ENCODE data around the gene CDK7.

DNA sequence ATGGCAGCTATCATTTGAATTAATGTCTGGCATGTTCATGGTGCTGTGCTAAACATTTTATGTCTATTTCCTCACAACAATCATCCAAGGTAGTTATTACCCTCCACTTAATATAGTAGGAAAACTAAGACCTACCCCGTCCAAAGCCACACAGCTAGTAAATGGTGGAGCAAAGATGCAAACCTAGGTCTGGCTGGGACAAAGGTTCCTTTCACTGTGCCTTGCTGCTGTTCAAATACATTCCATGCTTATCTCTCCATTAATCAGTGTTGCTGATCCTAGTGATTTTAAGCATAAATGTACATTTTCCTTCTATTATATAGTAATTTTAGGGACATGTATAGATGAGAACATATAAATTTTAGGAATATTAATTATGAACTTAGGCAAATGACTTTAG is 59.2 kb downstream of the CDK7 start:
- TF ChIP-seq EZH2phosphoT487 (IDR thresholded peaks at IDR 0.05; ENCODE audit: borderline replicate concordance, low read depth) (no peak), FOXJ3 (CRISPR knock-in tag; IDR thresholded peaks at IDR 0.05) (no peak), POLR2AphosphoS5 (IDR thresholded peaks at IDR 0.05; ENCODE audit: low read depth, low read length) (no peak), MXI1 (IDR thresholded peaks at IDR 0.05; ENCODE audit: low read depth, low read length) (no peak), RFX5 (IDR thresholded peaks at IDR 0.05; ENCODE audit: low read length) (no peak), EP300 (IDR thresholded peaks at IDR 0.05; ENCODE audit: borderline replicate concordance in 1 of 2, low read depth in 1 of 2, low read length in 1 of 2) (no peak), RCOR1 (IDR thresholded peaks at IDR 0.05; ENCODE audit: low read length) (no peak), GATA2 (CRISPR knock-in tag; IDR thresholded peaks at IDR 0.05) (no peak), YY1 (IDR thresholded peaks at IDR 0.05; ENCODE audit: low read depth) (no peak), ELF1 (IDR thresholded peaks at IDR 0.05) (no peak)
- TF ChIP-seq, protein P1, sequence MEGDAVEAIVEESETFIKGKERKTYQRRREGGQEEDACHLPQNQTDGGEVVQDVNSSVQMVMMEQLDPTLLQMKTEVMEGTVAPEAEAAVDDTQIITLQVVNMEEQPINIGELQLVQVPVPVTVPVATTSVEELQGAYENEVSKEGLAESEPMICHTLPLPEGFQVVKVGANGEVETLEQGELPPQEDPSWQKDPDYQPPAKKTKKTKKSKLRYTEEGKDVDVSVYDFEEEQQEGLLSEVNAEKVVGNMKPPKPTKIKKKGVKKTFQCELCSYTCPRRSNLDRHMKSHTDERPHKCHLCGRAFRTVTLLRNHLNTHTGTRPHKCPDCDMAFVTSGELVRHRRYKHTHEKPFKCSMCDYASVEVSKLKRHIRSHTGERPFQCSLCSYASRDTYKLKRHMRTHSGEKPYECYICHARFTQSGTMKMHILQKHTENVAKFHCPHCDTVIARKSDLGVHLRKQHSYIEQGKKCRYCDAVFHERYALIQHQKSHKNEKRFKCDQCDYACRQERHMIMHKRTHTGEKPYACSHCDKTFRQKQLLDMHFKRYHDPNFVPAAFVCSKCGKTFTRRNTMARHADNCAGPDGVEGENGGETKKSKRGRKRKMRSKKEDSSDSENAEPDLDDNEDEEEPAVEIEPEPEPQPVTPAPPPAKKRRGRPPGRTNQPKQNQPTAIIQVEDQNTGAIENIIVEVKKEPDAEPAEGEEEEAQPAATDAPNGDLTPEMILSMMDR (IDR thresholded peaks at IDR 0.05), result no peak
- TF ChIP-seq, protein P2, sequence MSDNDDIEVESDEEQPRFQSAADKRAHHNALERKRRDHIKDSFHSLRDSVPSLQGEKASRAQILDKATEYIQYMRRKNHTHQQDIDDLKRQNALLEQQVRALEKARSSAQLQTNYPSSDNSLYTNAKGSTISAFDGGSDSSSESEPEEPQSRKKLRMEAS (IDR thresholded peaks at IDR 0.05; ENCODE audit: low read depth), result no peak
- TF ChIP-seq, protein P3, sequence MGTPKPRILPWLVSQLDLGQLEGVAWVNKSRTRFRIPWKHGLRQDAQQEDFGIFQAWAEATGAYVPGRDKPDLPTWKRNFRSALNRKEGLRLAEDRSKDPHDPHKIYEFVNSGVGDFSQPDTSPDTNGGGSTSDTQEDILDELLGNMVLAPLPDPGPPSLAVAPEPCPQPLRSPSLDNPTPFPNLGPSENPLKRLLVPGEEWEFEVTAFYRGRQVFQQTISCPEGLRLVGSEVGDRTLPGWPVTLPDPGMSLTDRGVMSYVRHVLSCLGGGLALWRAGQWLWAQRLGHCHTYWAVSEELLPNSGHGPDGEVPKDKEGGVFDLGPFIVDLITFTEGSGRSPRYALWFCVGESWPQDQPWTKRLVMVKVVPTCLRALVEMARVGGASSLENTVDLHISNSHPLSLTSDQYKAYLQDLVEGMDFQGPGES (IDR thresholded peaks at IDR 0.05; ENCODE audit: low read depth, low read length), result no peak

All from SK-N-SH (cell line).